ENCODE data around the gene PMP22.

PMP22 gene

GRCh38 chr17:15273141-15273793 is 8.1 kb upstream of the PMP22 start:
- peak; percentile 84 for FAIRE-seq

GRCh38 chr17:15271741-15272140 is 6.6 kb upstream of the PMP22 start:
- FAIRE-seq = no peak

GRCh38 chr17:15270628-15271381 is 5.7 kb upstream of the PMP22 start:
- no peak for FAIRE-seq

- no peak for FAIRE-seq
Observed at GRCh38 chr17:15269780-15270089, 4.6 kb upstream of the PMP22 start.

- no peak for FAIRE-seq
Observed at GRCh38 chr17:15269087-15269779, 4.1 kb upstream of the PMP22 start.

GRCh38 chr17:15268461-15268860 is 3.3 kb upstream of the PMP22 start:
- FAIRE-seq = no peak

- FAIRE-seq = no peak
Observed at GRCh38 chr17:15267996-15268395, 2.9 kb upstream of the PMP22 start.

GRCh38 chr17:15266325-15267125 is 1.4 kb upstream of the PMP22 start:
- FAIRE-seq = no peak

- FAIRE-seq = no peak
Observed at GRCh38 chr17:15264542-15264941, 584 bp downstream of the PMP22 start.

- no peak for FAIRE-seq
Observed at GRCh38 chr17:15263680-15264079, 1.4 kb downstream of the PMP22 start.

GRCh38 chr17:15263206-15263579 is 1.9 kb downstream of the PMP22 start:
- no peak for FAIRE-seq

- no peak for FAIRE-seq
Observed at GRCh38 chr17:15262291-15263205, 2.6 kb downstream of the PMP22 start.

- FAIRE-seq = no peak
Observed at GRCh38 chr17:15261802-15262290, 3.3 kb downstream of the PMP22 start.

GRCh38 chr17:15261258-15261801 is 3.8 kb downstream of the PMP22 start:
- no peak for FAIRE-seq

GRCh38 chr17:15260376-15261257 is 4.5 kb downstream of the PMP22 start:
- FAIRE-seq = no peak

GRCh38 chr17:15257796-15258512 is 7.2 kb downstream of the PMP22 start:
- FAIRE-seq = no peak

GRCh38 chr17:15257258-15257788 is 7.8 kb downstream of the PMP22 start:
- no peak for FAIRE-seq

GRCh38 chr17:15256689-15257088 is 8.4 kb downstream of the PMP22 start:
- no peak for FAIRE-seq

- no peak for FAIRE-seq
Observed at GRCh38 chr17:15255713-15256454, 9.2 kb downstream of the PMP22 start.
